H1 (cell line): Measurements from ENCODE around the gene EFHC1.

ENCODE experiments used
- CHD2 ChIP-seq: IDR thresholded peaks from 2 replicates; pipeline ENCODE4 v1.6.1; 2012; ENCODE audit warnings: low read length, improper control_type of control experiment
- CREB1 ChIP-seq: IDR thresholded peaks from 2 replicates; pipeline ENCODE4 v1.6.1; 2012; ENCODE audit warnings: inconsistent platforms
- EZH2 ChIP-seq: fragments of 200-600 bp; sonication (generic); IDR thresholded peaks from 2 replicates; pipeline ENCODE4 v1.7.1; 2012; ENCODE audit warnings: low read depth, mild to moderate bottlenecking, moderate library complexity, low read length, inconsistent platforms; ENCODE audit not compliant: severe bottlenecking
- HDAC6 ChIP-seq: IDR thresholded peaks from one replicate; pipeline ENCODE4 v1.7.1; 2012; ENCODE audit warnings: low read depth, mild to moderate bottlenecking, inconsistent platforms, low read length, moderate library complexity
- JUN ChIP-seq: IDR thresholded peaks from 2 replicates; pipeline ENCODE4 v1.6.1; 2011; ENCODE audit warnings: low read depth, mild to moderate bottlenecking, improper control_type of control experiment, low read length
- POLR2A ChIP-seq, 2 experiments: IDR thresholded peaks; 1 replicate in 1 of 2; 2 replicates in 1 of 2; pipeline ENCODE4 v1.6.1; 2011; ENCODE audit warnings: low read depth in 2 of 2, low read length in 2 of 2, mild to moderate bottlenecking in 2 of 2; ENCODE audit errors: control extremely low read depth in 1 of 2
- POLR2AphosphoS5 ChIP-seq: IDR thresholded peaks from 2 replicates; pipeline ENCODE4 v1.6.1; 2011; ENCODE audit warnings: low read depth, low read length
- TAF1 ChIP-seq: IDR thresholded peaks from 2 replicates; pipeline ENCODE4 v1.6.1; 2011; ENCODE audit warnings: mild to moderate bottlenecking, low read depth, low read length
- TF ChIP-seq, protein P1 (sequence below), 3 experiments: IDR thresholded peaks; 1 replicate in 2 of 3; 2 replicates in 1 of 3; pipeline versions ENCODE4 v1.5.1 to v1.6.1; 2011; ENCODE audit warnings: low read length in 3 of 3, mild to moderate bottlenecking in 3 of 3, inconsistent platforms in 2 of 3, low read depth in 1 of 3, moderate library complexity in 1 of 3; ENCODE audit not compliant: insufficient read depth in 1 of 3; ENCODE audit errors: control extremely low read depth in 1 of 3
- TF ChIP-seq, protein P2 (sequence below): IDR thresholded peaks from 2 replicates; pipeline ENCODE4 v1.6.1; 2012; ENCODE audit warnings: inconsistent platforms

DNA sequence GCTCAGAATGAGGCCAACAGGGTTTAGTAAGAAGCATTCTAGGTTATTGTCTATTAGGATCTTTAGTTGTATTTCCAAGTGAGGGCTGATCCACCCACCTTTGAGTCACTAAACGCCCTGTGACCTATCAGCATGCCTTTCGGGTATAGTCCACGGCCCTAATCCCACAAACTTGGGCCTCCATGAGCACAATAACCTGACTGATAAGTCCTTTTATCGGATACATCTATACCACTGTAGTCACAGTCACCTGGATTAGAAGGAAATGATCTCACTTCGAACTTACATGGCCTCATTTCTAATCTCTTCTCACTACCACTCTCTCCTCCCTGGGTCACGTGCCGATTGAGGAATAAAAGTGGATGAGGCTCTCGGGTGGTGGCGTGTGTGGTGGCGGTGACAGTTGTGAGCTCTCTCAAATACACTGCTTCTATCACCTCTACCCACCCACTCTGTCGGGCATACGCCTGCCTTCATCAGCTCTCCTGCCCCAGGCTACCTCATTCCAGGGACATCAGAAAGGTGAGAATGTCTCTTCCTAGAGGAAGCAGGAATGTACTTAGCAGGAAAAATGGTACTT lies 91.5 kb downstream of the EFHC1 start:
- TF ChIP-seq, protein P1, sequence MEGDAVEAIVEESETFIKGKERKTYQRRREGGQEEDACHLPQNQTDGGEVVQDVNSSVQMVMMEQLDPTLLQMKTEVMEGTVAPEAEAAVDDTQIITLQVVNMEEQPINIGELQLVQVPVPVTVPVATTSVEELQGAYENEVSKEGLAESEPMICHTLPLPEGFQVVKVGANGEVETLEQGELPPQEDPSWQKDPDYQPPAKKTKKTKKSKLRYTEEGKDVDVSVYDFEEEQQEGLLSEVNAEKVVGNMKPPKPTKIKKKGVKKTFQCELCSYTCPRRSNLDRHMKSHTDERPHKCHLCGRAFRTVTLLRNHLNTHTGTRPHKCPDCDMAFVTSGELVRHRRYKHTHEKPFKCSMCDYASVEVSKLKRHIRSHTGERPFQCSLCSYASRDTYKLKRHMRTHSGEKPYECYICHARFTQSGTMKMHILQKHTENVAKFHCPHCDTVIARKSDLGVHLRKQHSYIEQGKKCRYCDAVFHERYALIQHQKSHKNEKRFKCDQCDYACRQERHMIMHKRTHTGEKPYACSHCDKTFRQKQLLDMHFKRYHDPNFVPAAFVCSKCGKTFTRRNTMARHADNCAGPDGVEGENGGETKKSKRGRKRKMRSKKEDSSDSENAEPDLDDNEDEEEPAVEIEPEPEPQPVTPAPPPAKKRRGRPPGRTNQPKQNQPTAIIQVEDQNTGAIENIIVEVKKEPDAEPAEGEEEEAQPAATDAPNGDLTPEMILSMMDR (IDR thresholded peaks at IDR 0.05; ENCODE audit: control extremely low read depth in 1 of 3, insufficient read depth in 1 of 3, low read depth in 1 of 3, low read length in 3 of 3), result no peak
- TF ChIP-seq POLR2AphosphoS5, result no peak
- TF ChIP-seq, protein P2, sequence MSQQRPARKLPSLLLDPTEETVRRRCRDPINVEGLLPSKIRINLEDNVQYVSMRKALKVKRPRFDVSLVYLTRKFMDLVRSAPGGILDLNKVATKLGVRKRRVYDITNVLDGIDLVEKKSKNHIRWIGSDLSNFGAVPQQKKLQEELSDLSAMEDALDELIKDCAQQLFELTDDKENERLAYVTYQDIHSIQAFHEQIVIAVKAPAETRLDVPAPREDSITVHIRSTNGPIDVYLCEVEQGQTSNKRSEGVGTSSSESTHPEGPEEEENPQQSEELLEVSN, result no peak
- no peak for TF ChIP-seq POLR2A (IDR thresholded peaks at IDR 0.05; ENCODE audit: control extremely low read depth in 1 of 2, low read depth in 2 of 2, low read length in 2 of 2)
- TF ChIP-seq EZH2, result no peak
- TF ChIP-seq TAF1, result no peak
- no peak for TF ChIP-seq HDAC6
- no peak for TF ChIP-seq CHD2
- TF ChIP-seq JUN, result no peak
- no peak for TF ChIP-seq CREB1
